Measurements from ENCODE around the gene TXNRD1.

- TF ChIP-seq CTCF (IDR thresholded peaks at IDR 0.05) (no peak), POLR2A (IDR thresholded peaks at IDR 0.05) (no peak)
Observed at GRCh38 chr12:104360157-104360556, 144.6 kb downstream of the TXNRD1 start.

Data from uterus (tissue), 2 donors.